Hepatic stellate cell (primary cell): ENCODE measurements around the gene AVL9.
"Not testable (repeated sequence)": the region's sequence is repeated elsewhere in the genome, so short reads cannot be mapped to it uniquely, and the experiment has no call there.

ENCODE experiments used
- DNase-seq: peaks from one replicate; pipeline ENCODE4 v3.0.0; 2011; ENCODE audit warnings: low spot score

Gene AVL9

GRCh38 chr7:32587411-32587948 is 92.2 kb downstream of the AVL9 start:
- DNase-seq: peak; percentile 41

- peak; percentile 62 for DNase-seq
Observed at GRCh38 chr7:32588657-32589056, 93.4 kb downstream of the AVL9 start.

- no peak for DNase-seq
Observed at GRCh38 chr7:32591938-32592337, 96.6 kb downstream of the AVL9 start.

GRCh38 chr7:32592701-32593100 is 97.4 kb downstream of the AVL9 start:
- DNase-seq: no peak

GRCh38 chr7:32594965-32595490 is 99.7 kb downstream of the AVL9 start:
- DNase-seq: no peak

GRCh38 chr7:32601196-32601595 is 105.9 kb downstream of the AVL9 start:
- not testable (repeated sequence) for DNase-seq

GRCh38 chr7:32602470-32602869 is 107.2 kb downstream of the AVL9 start:
- no peak for DNase-seq

- not testable (repeated sequence) for DNase-seq
Observed at GRCh38 chr7:32603492-32603891, 108.2 kb downstream of the AVL9 start.

- not testable (repeated sequence) for DNase-seq
Observed at GRCh38 chr7:32604047-32604446, 108.8 kb downstream of the AVL9 start.

- DNase-seq: no peak
Observed at GRCh38 chr7:32605032-32605431, 109.7 kb downstream of the AVL9 start.

GRCh38 chr7:32609463-32609862 is 114.2 kb downstream of the AVL9 start:
- no peak for DNase-seq

GRCh38 chr7:32611201-32612099 is 116.2 kb downstream of the AVL9 start:
- peak; percentile 16 for DNase-seq

- peak; percentile 16 for DNase-seq
Observed at GRCh38 chr7:32616625-32617024, 121.3 kb downstream of the AVL9 start.

- DNase-seq: no peak
Observed at GRCh38 chr7:32618470-32618869, 123.2 kb downstream of the AVL9 start.

GRCh38 chr7:32618987-32619386 is 123.7 kb downstream of the AVL9 start:
- DNase-seq: no peak

- DNase-seq: not testable (repeated sequence)
Observed at GRCh38 chr7:32619416-32619815, 124.1 kb downstream of the AVL9 start.

- no peak for DNase-seq
Observed at GRCh38 chr7:32631021-32631420, 135.7 kb downstream of the AVL9 start.

- DNase-seq: not testable (repeated sequence)
Observed at GRCh38 chr7:32631590-32632497, 136.6 kb downstream of the AVL9 start.

GRCh38 chr7:32633446-32633845 is 138.2 kb downstream of the AVL9 start:
- not testable (repeated sequence) for DNase-seq

GRCh38 chr7:32634798-32635393 is 139.6 kb downstream of the AVL9 start:
- DNase-seq: not testable (repeated sequence)

GRCh38 chr7:32636725-32637462 is 141.6 kb downstream of the AVL9 start:
- DNase-seq: not testable (repeated sequence)
